HG02885 (cell line): ENCODE results near the gene GPR156.

Experiments used
- ATAC-seq: cut with Tn5 transposase; IDR thresholded peaks from one replicate; pipeline ENCODE4 v1.9.1; 2021; ENCODE audit warnings: mild to moderate bottlenecking; ENCODE audit not compliant: unreplicated experiment, poor library complexity

Gene GPR156

GRCh38 chr3:120200493-120201235, 84.4 kb downstream of the GPR156 start:
- ATAC-seq = no peak

- peak; percentile 56 for ATAC-seq
Measured at GRCh38 chr3:120198305-120198878, 86.6 kb downstream of the GPR156 start.

GRCh38 chr3:120196812-120197211, 88.2 kb downstream of the GPR156 start:
- no peak for ATAC-seq

- no peak for ATAC-seq
Measured at GRCh38 chr3:120196333-120196732, 88.7 kb downstream of the GPR156 start.

- ATAC-seq = no peak
Measured at GRCh38 chr3:120193554-120193953, 91.5 kb downstream of the GPR156 start.

GRCh38 chr3:120192579-120192978, 92.4 kb downstream of the GPR156 start:
- no peak for ATAC-seq

- no peak for ATAC-seq
Measured at GRCh38 chr3:120192159-120192558, 92.9 kb downstream of the GPR156 start.

- no peak for ATAC-seq
Measured at GRCh38 chr3:120182613-120183511, 102.2 kb downstream of the GPR156 start.

GRCh38 chr3:120181632-120182031, 103.4 kb downstream of the GPR156 start:
- no peak for ATAC-seq

- no peak for ATAC-seq
Measured at GRCh38 chr3:120180731-120181412, 104.2 kb downstream of the GPR156 start.

GRCh38 chr3:120177707-120178306, 107.2 kb downstream of the GPR156 start:
- ATAC-seq = no peak

GRCh38 chr3:120177151-120177550, 107.9 kb downstream of the GPR156 start:
- ATAC-seq = no peak

- ATAC-seq = no peak
Measured at GRCh38 chr3:120174811-120175539, 110.0 kb downstream of the GPR156 start.

GRCh38 chr3:120173056-120173675, 111.9 kb downstream of the GPR156 start:
- no peak for ATAC-seq

- no peak for ATAC-seq
Measured at GRCh38 chr3:120172070-120172469, 113.0 kb downstream of the GPR156 start.

- no peak for ATAC-seq
Measured at GRCh38 chr3:120171134-120171873, 113.7 kb downstream of the GPR156 start.

GRCh38 chr3:120170223-120170622, 114.8 kb downstream of the GPR156 start:
- no peak for ATAC-seq

GRCh38 chr3:120169407-120169806, 115.6 kb downstream of the GPR156 start:
- no peak for ATAC-seq
